Measurements from ENCODE around the gene PURA. TPM values are rescaled to one million over a fixed set of nuclear protein-coding genes. Genes with fewer than 3 reads are reported as not detected.
A peak's percentile ranks its signal among the peaks of the same experiment; 100 is the strongest.
"Not testable (repeated sequence)": the region's sequence is repeated elsewhere in the genome, so short reads cannot be mapped to it uniquely, and the experiment has no call there.

The PURA gene
- total and polyA plus RNA-seq, 4 experiments from 2014 or later = 2.5 to 36.2 (median 18.0) TPM

GRCh38 chr5:140154710-140155381 lies 40.9 kb downstream of the PURA start:
- H3K27me3 Mint-ChIP-seq; DNase-seq; H3K4me3 ChIP-seq (ENCODE audit: low read length in 2 of 2); H3K36me3 Mint-ChIP-seq; H3K9me3 ChIP-seq (ENCODE audit: control insufficient read depth in 1 of 2, low read length in 2 of 2); H3K4me3 Mint-ChIP-seq; intact Hi-C loops (cut with micrococcal nuclease); H3K9me3 Mint-ChIP-seq; H3K36me3 ChIP-seq (ENCODE audit: insufficient read depth, low read length); H3K27ac ChIP-seq (ENCODE audit: low read depth, low read length); H3K27ac Mint-ChIP-seq; H3K27me3 ChIP-seq (ENCODE audit: insufficient read depth, low read length): not testable (repeated sequence)
- peaks cover 5 to 15% (median 11%) of the 10 kb centered on the region in 4 donors for H3K4me1 Mint-ChIP-seq
- CTCF ChIA-PET (ENCODE audit: partially characterized antibody) = interaction anchor here (0.9 to 11.2 kb wide), 8 partner anchors 11 to 368 kb away, joined by 3 to 175 read pairs (median 4); no protein-coding TSS in a partner anchor
- H3K4me1 ChIP-seq (ENCODE audit: insufficient read depth, low read length) = peaks cover 11% of the 10 kb centered on the region
- POLR2A ChIA-PET (ENCODE audit: partially characterized antibody) = interaction anchor here (0.8 to 1.7 kb wide), 2 partner anchors 11 to 40 kb away, joined by 3 to 4 read pairs; no protein-coding TSS in a partner anchor

DNA sequence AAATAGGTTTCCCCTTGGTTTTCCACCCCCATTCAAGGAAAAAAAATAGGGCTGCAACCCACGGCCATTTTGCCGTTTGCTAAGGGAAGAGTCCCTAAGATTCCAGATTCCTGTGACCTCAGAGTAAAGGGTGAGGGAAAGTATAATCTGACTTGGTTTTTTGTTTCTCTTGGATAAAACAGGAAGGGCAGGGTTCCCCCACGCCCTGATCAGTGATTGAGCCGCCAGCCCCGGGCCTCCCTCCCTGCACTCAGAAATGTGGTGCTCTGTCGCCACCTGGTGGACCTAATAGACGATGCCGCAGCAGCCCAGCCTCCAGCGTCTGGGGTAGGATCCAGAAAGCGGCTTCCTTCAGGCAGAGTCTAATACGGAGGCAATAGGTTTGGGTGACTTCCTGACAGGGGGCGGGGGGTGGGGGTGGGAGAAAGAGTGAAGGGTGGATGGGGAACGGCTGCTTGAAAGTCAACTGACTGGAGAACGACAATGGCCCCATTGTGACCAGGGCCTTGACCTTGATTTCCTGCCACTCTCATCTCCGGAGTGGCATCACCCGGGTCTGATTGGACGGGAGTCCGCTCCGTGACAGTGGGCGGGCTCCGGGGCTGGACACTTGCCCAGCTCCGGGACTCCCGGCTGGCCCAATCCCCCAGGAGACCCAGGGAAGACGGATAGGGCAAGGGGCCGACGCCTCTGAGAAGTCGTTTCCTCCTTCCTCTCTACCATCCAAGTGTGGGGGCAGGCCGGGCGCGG lies 43.3 kb downstream of the PURA start:
- intact Hi-C loops (cut with micrococcal nuclease) = loop anchor here (1.0 kb wide), 6 partner anchors 13 to 370 kb away; partner anchors contain the start of gene CYSTM1
- ChIA-PET CTCF (ENCODE audit: partially characterized antibody) (interaction anchor here (0.7 to 11.2 kb wide), 10 partner anchors 13 to 898 kb away, joined by 3 to 175 read pairs (median 3); partner anchors contain the start of gene CYSTM1), POLR2A (ENCODE audit: partially characterized antibody) (interaction anchor here (0.7 kb wide), 1 partner anchor 84 kb away, joined by 4 read pairs; no protein-coding TSS in a partner anchor)
- H3K4me3 Mint-ChIP-seq = peak overlapping the region; percentile 52 to 79 (median 60)
- H3K27me3 ChIP-seq (ENCODE audit: insufficient read depth, low read length) = no peaks in the 10 kb centered on the region
- DNase-seq = peak; percentile 77 to 82 (median 82)
- H3K4me1 ChIP-seq (ENCODE audit: insufficient read depth, low read length) = peaks cover 11% of the 10 kb centered on the region
- H3K4me3 ChIP-seq (ENCODE audit: low read length in 2 of 2) = no peak overlapping the region
- H3K9me3 ChIP-seq (ENCODE audit: control insufficient read depth in 1 of 2, low read length in 2 of 2) = no peaks in the 10 kb centered on the region
- H3K27ac Mint-ChIP-seq = peak overlapping the region in 6 of 7 donors; percentile 19 to 88 (median 30)
- no peaks in the 10 kb centered on the region for H3K36me3 ChIP-seq (ENCODE audit: insufficient read depth, low read length)
- H3K36me3 Mint-ChIP-seq = no peaks in the 10 kb centered on the region
- peaks cover 0 to 2% (median 0%) of the 10 kb centered on the region in 8 donors for H3K9me3 Mint-ChIP-seq
- peaks cover 2 to 15% (median 9%) of the 10 kb centered on the region in 4 donors for H3K4me1 Mint-ChIP-seq
- H3K27me3 Mint-ChIP-seq = no peaks in the 10 kb centered on the region
- no peak overlapping the region for H3K27ac ChIP-seq (ENCODE audit: low read depth, low read length)

- H3K9me3 Mint-ChIP-seq = no peaks in the 10 kb centered on the region
- intact Hi-C loops (cut with micrococcal nuclease) = no loop called here
These were observed 45.4 kb downstream of the PURA start for GRCh38 chr5:140159014-140159927.

GRCh38 chr5:140162275-140162674 lies 48.4 kb downstream of the PURA start:
- CTCF ChIA-PET (ENCODE audit: partially characterized antibody) = interaction anchor here (1.5 to 11.2 kb wide), 2 partner anchors 18 to 90 kb away, joined by 4 to 132 read pairs; no protein-coding TSS in a partner anchor
- H3K27me3 Mint-ChIP-seq = no peaks in the 10 kb centered on the region
- H3K9me3 ChIP-seq (ENCODE audit: control insufficient read depth in 1 of 2, low read length in 2 of 2) = no peaks in the 10 kb centered on the region

More at GRCh38 chr5:140159014-140159927, 45.4 kb downstream of the PURA start:
- no peaks in the 10 kb centered on the region for H3K36me3 ChIP-seq (ENCODE audit: insufficient read depth, low read length)
- Mint-ChIP-seq H3K27ac (peak overlapping the region in 1 of 7 donors; percentile 64), H3K4me1 (peaks cover 2 to 15% (median 9%) of the 10 kb centered on the region in 4 donors), H3K4me3 (no peak overlapping the region), H3K36me3 (no peaks in the 10 kb centered on the region), H3K27me3 (no peaks in the 10 kb centered on the region)
- POLR2A ChIA-PET (ENCODE audit: partially characterized antibody) = no interaction called here
- no peak overlapping the region for H3K4me3 ChIP-seq (ENCODE audit: low read length in 2 of 2)
- H3K27ac ChIP-seq (ENCODE audit: low read depth, low read length) = no peak overlapping the region
- CTCF ChIA-PET (ENCODE audit: partially characterized antibody) = interaction anchor here (0.7 to 11.2 kb wide), 7 partner anchors 10 to 190 kb away, joined by 3 to 175 read pairs (median 4); no protein-coding TSS in a partner anchor
- H3K27me3 ChIP-seq (ENCODE audit: insufficient read depth, low read length) = no peaks in the 10 kb centered on the region
- no peaks in the 10 kb centered on the region for H3K9me3 ChIP-seq (ENCODE audit: control insufficient read depth in 1 of 2, low read length in 2 of 2)
- H3K4me1 ChIP-seq (ENCODE audit: insufficient read depth, low read length) = peaks cover 11% of the 10 kb centered on the region
- no peak for DNase-seq

GRCh38 chr5:140162781-140163180 lies 48.9 kb downstream of the PURA start:
- Histone ChIP-seq H3K27me3 (ENCODE audit: insufficient read depth, low read length) (no peaks in the 10 kb centered on the region), H3K36me3 (ENCODE audit: insufficient read depth, low read length) (no peaks in the 10 kb centered on the region), H3K4me1 (ENCODE audit: insufficient read depth, low read length) (no peaks in the 10 kb centered on the region), H3K4me3 (ENCODE audit: low read length in 2 of 2) (no peak overlapping the region), H3K9me3 (ENCODE audit: control insufficient read depth in 1 of 2, low read length in 2 of 2) (no peaks in the 10 kb centered on the region), H3K27ac (ENCODE audit: low read depth, low read length) (no peak overlapping the region)
- H3K36me3 Mint-ChIP-seq = peaks cover 0 to 3% of the 10 kb centered on the region in 2 donors
- no peak overlapping the region for H3K4me3 Mint-ChIP-seq
- ChIA-PET POLR2A (ENCODE audit: partially characterized antibody) (no interaction called here), CTCF (ENCODE audit: partially characterized antibody) (interaction anchor here (1.5 to 11.2 kb wide), 2 partner anchors 19 to 90 kb away, joined by 4 to 132 read pairs; no protein-coding TSS in a partner anchor)
- intact Hi-C loops (cut with micrococcal nuclease) = no loop called here
- H3K4me1 Mint-ChIP-seq = no peaks in the 10 kb centered on the region
- H3K27me3 Mint-ChIP-seq = no peaks in the 10 kb centered on the region
- no peaks in the 10 kb centered on the region for H3K9me3 Mint-ChIP-seq
- no peak overlapping the region for H3K27ac Mint-ChIP-seq
- DNase-seq = no peak

More at GRCh38 chr5:140162275-140162674, 48.4 kb downstream of the PURA start:
- Histone ChIP-seq H3K4me1 (ENCODE audit: insufficient read depth, low read length) (peaks cover 3% of the 10 kb centered on the region), H3K4me3 (ENCODE audit: low read length in 2 of 2) (no peak overlapping the region), H3K36me3 (ENCODE audit: insufficient read depth, low read length) (no peaks in the 10 kb centered on the region), H3K27ac (ENCODE audit: low read depth, low read length) (no peak overlapping the region), H3K27me3 (ENCODE audit: insufficient read depth, low read length) (no peaks in the 10 kb centered on the region)
- Mint-ChIP-seq H3K4me1 (peaks cover 0 to 3% (median 2%) of the 10 kb centered on the region in 4 donors), H3K4me3 (peak overlapping the region in 1 of 8 donors; percentile 1), H3K27ac (peak overlapping the region in 1 of 7 donors; percentile 46), H3K9me3 (no peaks in the 10 kb centered on the region), H3K36me3 (peaks cover 0 to 3% of the 10 kb centered on the region in 2 donors)
- POLR2A ChIA-PET (ENCODE audit: partially characterized antibody) = no interaction called here
- no peak for DNase-seq
- intact Hi-C loops (cut with micrococcal nuclease) = no loop called here

GRCh38 chr5:140165101-140165922 lies 51.4 kb downstream of the PURA start:
- H3K27me3 ChIP-seq (ENCODE audit: insufficient read depth, low read length) = no peaks in the 10 kb centered on the region
- intact Hi-C loops (cut with micrococcal nuclease) = no loop called here
- ChIA-PET CTCF (ENCODE audit: partially characterized antibody) (interaction anchor here (0.6 kb wide), 1 partner anchor 84 kb away, joined by 3 read pairs; no protein-coding TSS in a partner anchor), POLR2A (ENCODE audit: partially characterized antibody) (no interaction called here)
- no peaks in the 10 kb centered on the region for H3K4me1 ChIP-seq (ENCODE audit: insufficient read depth, low read length)
- H3K36me3 ChIP-seq (ENCODE audit: insufficient read depth, low read length) = no peaks in the 10 kb centered on the region
- no peak overlapping the region for H3K27ac ChIP-seq (ENCODE audit: low read depth, low read length)
- Mint-ChIP-seq H3K27ac (peak overlapping the region in 1 of 7 donors; percentile 7), H3K27me3 (no peaks in the 10 kb centered on the region), H3K4me1 (no peaks in the 10 kb centered on the region), H3K4me3 (no peak overlapping the region), H3K36me3 (peaks cover 0 to 3% of the 10 kb centered on the region in 2 donors), H3K9me3 (no peaks in the 10 kb centered on the region)
- H3K4me3 ChIP-seq (ENCODE audit: low read length in 2 of 2) = no peak overlapping the region
- no peak for DNase-seq
- H3K9me3 ChIP-seq (ENCODE audit: control insufficient read depth in 1 of 2, low read length in 2 of 2) = no peaks in the 10 kb centered on the region
